Measurements from ENCODE around the gene IL1RL2. TPM values are rescaled to one million over a fixed set of nuclear protein-coding genes. Genes with fewer than 3 reads are reported as not detected.

IL1RL2 gene
- total and polyA plus RNA-seq, 2 experiments from 2014 or later = 2.0 to 2.3 TPM

DNA sequence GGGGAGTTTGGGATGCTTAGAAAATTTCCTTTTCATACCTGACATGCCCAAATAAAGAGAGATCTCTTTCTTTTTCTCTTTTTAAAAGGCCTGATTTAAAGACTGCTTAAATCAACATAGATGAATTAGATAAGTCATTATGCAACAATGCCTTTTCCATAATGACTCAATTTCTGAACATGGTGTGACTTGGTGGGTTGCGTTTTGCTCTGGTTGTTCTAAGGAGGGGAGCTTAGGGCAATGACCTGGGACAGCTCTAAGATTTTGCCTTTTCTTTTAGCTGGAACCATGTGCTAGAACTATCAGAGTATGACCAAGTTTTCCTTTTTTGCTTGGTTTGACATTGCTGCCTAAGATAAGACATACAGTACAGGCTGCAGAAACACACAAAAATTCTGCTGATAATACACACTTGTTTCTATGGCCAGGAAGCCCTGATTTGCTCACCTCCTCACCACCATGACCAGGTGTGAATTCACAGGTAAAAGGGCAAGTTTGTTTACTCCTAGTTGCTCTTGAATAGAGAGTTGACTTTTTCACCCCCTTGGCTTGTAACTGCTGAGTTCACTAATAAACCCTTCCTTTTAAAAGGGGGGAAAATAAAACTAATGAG lies 66.4 kb downstream of the IL1RL2 start:
- Histone ChIP-seq H3F3A (ENCODE audit: insufficient read depth) (peaks cover 17% of the 10 kb centered on the region), H3K4me2 (ENCODE audit: unreplicated experiment) (no peak overlapping the region), H3K36me3 (ENCODE audit: low read depth) (no peaks in the 10 kb centered on the region), H3K4me3 (no peak overlapping the region), H3K9me2 (ENCODE audit: insufficient read depth) (no peaks in the 10 kb centered on the region), H4K20me1 (ENCODE audit: insufficient read depth) (no peaks in the 10 kb centered on the region), H3K9me3 (ENCODE audit: low read depth) (no peaks in the 10 kb centered on the region), H2AFZ (no peak overlapping the region), H3K9ac (no peak overlapping the region), H3K4me1 (ENCODE audit: insufficient read depth) (peaks cover 18% of the 10 kb centered on the region), H3K27ac (no peak overlapping the region), H3K79me2 (ENCODE audit: insufficient read depth) (no peaks in the 10 kb centered on the region), H3K27me3 (replicated peaks; ENCODE audit: insufficient read depth) (no peaks in the 10 kb centered on the region)
- in situ Hi-C loops (cut with MboI) = loop anchor here (10.0 to 25.0 kb wide), 3 partner anchors 102 to 359 kb away; partner anchors contain the start of genes IL18R1 and SLC9A2
- no peak for DNase-seq
- WGBS, 2 experiments (ENCODE audit: low coverage in 1 of 2, low lambda C conversion rate in 2 of 2, missing lambda C conversion rate in 2 of 2) = 55 to 77% methylated on average over 1 of the region's 1 CpG
- TF ChIP-seq EZH2 (IDR thresholded peaks at IDR 0.05; ENCODE audit: insufficient read depth, poor library complexity, severe bottlenecking) (no peak), EZH2phosphoT487 (IDR thresholded peaks at IDR 0.05; ENCODE audit: insufficient read depth, low read depth) (no peak)

GRCh38 chr2:102253753-102254150 lies 66.9 kb downstream of the IL1RL2 start:
- peak; percentile 56 for DNase-seq

DNA sequence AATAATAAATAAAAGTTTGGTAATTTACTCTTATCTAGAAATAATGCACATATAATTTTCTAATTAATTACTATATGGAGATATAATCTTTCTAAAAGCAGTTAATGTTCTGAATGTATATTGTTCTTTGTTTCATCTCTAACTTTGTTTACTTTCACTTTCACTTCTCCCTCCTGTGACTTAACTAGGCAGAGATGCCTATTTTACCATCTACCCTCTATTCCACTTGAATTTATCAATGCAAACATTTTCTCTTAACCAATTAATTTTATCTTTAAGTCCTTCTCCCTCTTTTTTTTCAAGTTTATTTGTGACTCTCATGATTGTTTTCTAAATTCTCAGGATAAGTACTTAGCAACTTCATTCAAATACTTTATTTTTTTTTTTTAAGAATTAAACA lies 69.5 kb downstream of the IL1RL2 start:
- no peaks in the 10 kb centered on the region for H3K79me2 ChIP-seq (ENCODE audit: insufficient read depth)
- TF ChIP-seq EZH2phosphoT487 (IDR thresholded peaks at IDR 0.05; ENCODE audit: insufficient read depth, low read depth) (no peak), EZH2 (IDR thresholded peaks at IDR 0.05; ENCODE audit: insufficient read depth, poor library complexity, severe bottlenecking) (no peak)
- H3K9me2 ChIP-seq (ENCODE audit: insufficient read depth) = no peaks in the 10 kb centered on the region
- peaks cover 26% of the 10 kb centered on the region for H3K4me1 ChIP-seq (ENCODE audit: insufficient read depth)
- H4K20me1 ChIP-seq (ENCODE audit: insufficient read depth) = no peaks in the 10 kb centered on the region
- in situ Hi-C loops (cut with MboI) = loop anchor here (10.0 to 25.0 kb wide), 3 partner anchors 99 to 356 kb away; partner anchors contain the start of genes IL18R1 and SLC9A2
- no peaks in the 10 kb centered on the region; the same call in 1 of the 2 replicates for H3K27me3 ChIP-seq (replicated peaks; ENCODE audit: insufficient read depth)
- peak overlapping the region; percentile 45 for H2AFZ ChIP-seq
- no peaks in the 10 kb centered on the region for H3K9me3 ChIP-seq (ENCODE audit: low read depth)
- H3K4me3 ChIP-seq = peak overlapping the region; percentile 36
- H3F3A ChIP-seq (ENCODE audit: insufficient read depth) = peaks cover 17% of the 10 kb centered on the region
- H3K27ac ChIP-seq = no peak overlapping the region
- no peaks in the 10 kb centered on the region for H3K36me3 ChIP-seq (ENCODE audit: low read depth)
- peak overlapping the region; percentile 56 for H3K4me2 ChIP-seq (ENCODE audit: unreplicated experiment)
- H3K9ac ChIP-seq = no peak overlapping the region
- no peak for DNase-seq

More at GRCh38 chr2:102253753-102254150, 66.9 kb downstream of the IL1RL2 start:
- Histone ChIP-seq H3K27me3 (replicated peaks; ENCODE audit: insufficient read depth) (no peaks in the 10 kb centered on the region), H3F3A (ENCODE audit: insufficient read depth) (peaks cover 20% of the 10 kb centered on the region), H3K4me2 (ENCODE audit: unreplicated experiment) (no peak overlapping the region), H3K4me3 (no peak overlapping the region), H3K9me2 (ENCODE audit: insufficient read depth) (no peaks in the 10 kb centered on the region), H3K79me2 (ENCODE audit: insufficient read depth) (no peaks in the 10 kb centered on the region), H3K9me3 (ENCODE audit: low read depth) (no peaks in the 10 kb centered on the region), H4K20me1 (ENCODE audit: insufficient read depth) (no peaks in the 10 kb centered on the region), H2AFZ (no peak overlapping the region), H3K27ac (no peak overlapping the region), H3K9ac (no peak overlapping the region), H3K4me1 (ENCODE audit: insufficient read depth) (peaks cover 21% of the 10 kb centered on the region), H3K36me3 (ENCODE audit: low read depth) (no peaks in the 10 kb centered on the region)
- 40 to 44% methylated on average over 2 of the region's 2 CpGs for WGBS, 2 experiments (ENCODE audit: low coverage in 1 of 2, low lambda C conversion rate in 2 of 2, missing lambda C conversion rate in 2 of 2)
- no peak for TF ChIP-seq EZH2phosphoT487 (IDR thresholded peaks at IDR 0.05; ENCODE audit: insufficient read depth, low read depth)
- no peak for TF ChIP-seq EZH2 (IDR thresholded peaks at IDR 0.05; ENCODE audit: insufficient read depth, poor library complexity, severe bottlenecking)
- in situ Hi-C loops (cut with MboI) = loop anchor here (10.0 to 25.0 kb wide), 3 partner anchors 101 to 359 kb away; partner anchors contain the start of genes IL18R1 and SLC9A2

DNA sequence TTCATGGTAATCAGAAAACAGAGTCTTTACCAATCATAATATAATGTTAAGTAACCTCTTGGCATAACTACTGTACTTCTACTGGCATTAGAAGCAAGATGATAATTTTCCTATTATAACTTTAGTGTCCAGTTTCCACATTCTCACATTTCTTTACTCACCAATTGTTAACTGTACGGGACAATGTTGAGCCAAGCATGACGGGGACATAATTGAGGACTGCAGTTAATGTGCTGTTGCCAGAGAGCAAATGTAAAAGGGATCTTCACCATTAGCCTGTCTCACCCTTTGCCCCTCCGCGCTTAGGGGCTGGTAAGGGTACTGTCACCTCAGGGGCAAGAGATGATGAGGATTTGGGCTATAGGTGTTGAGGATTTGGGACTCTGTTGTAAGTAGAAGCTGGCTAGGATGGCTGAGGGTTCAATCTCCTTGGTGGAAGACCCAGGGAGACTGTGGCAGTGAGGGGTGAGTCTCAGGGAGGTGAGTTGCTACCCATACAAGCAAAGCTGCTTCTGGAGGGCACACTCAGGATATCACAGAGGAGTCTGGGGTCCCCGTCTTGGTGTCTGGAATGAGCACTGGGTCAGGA lies 70.1 kb downstream of the IL1RL2 start:
- WGBS, 2 experiments (ENCODE audit: low coverage in 1 of 2, low lambda C conversion rate in 2 of 2, missing lambda C conversion rate in 2 of 2) = 83 to 86% methylated on average over 5 of the region's 5 CpGs
- TF ChIP-seq EZH2phosphoT487 (IDR thresholded peaks at IDR 0.05; ENCODE audit: insufficient read depth, low read depth) (no peak), EZH2 (IDR thresholded peaks at IDR 0.05; ENCODE audit: insufficient read depth, poor library complexity, severe bottlenecking) (no peak)
- peaks cover 17% of the 10 kb centered on the region for H3F3A ChIP-seq (ENCODE audit: insufficient read depth)
- no peaks in the 10 kb centered on the region for H4K20me1 ChIP-seq (ENCODE audit: insufficient read depth)
- H2AFZ ChIP-seq = peak overlapping the region; percentile 45; the same call in 1 of the 2 replicates
- DNase-seq = no peak
- no peaks in the 10 kb centered on the region for H3K36me3 ChIP-seq (ENCODE audit: low read depth)
- H3K79me2 ChIP-seq (ENCODE audit: insufficient read depth) = no peaks in the 10 kb centered on the region
- H3K9me3 ChIP-seq (ENCODE audit: low read depth) = no peaks in the 10 kb centered on the region
- peaks cover 26% of the 10 kb centered on the region for H3K4me1 ChIP-seq (ENCODE audit: insufficient read depth)
- H3K9me2 ChIP-seq (ENCODE audit: insufficient read depth) = no peaks in the 10 kb centered on the region
- no peak overlapping the region for H3K4me3 ChIP-seq
- no peak overlapping the region for H3K9ac ChIP-seq
- no peak overlapping the region for H3K27ac ChIP-seq
- no peak overlapping the region for H3K4me2 ChIP-seq (ENCODE audit: unreplicated experiment)
- in situ Hi-C loops (cut with MboI) = loop anchor here (10.0 to 25.0 kb wide), 3 partner anchors 98 to 355 kb away; partner anchors contain the start of genes IL18R1 and SLC9A2
- no peaks in the 10 kb centered on the region; the same call in 1 of the 2 replicates for H3K27me3 ChIP-seq (replicated peaks; ENCODE audit: insufficient read depth)

Data from GM23248 (cell line).